ENCODE measurements around the gene ATP2C1. TPM values are rescaled to one million over a fixed set of nuclear protein-coding genes. Genes with fewer than 3 reads are reported as not detected.

The ATP2C1 gene
- total RNA-seq, 2 experiments from 2014 or later, result 40.9 to 44.0 TPM

GRCh38 chr3:130963444-130963843 lies 69.6 kb downstream of the ATP2C1 start:
- Mint-ChIP-seq H3K4me1 (ENCODE audit: low read depth) (no peaks in the 10 kb centered on the region), H3K9me3 (no peaks in the 10 kb centered on the region), H3K36me3 (ENCODE audit: low read depth) (peaks cover 87% of the 10 kb centered on the region), H3K4me3 (no peak overlapping the region), H3K27ac (no peak overlapping the region), H3K27me3 (no peaks in the 10 kb centered on the region)
- Histone ChIP-seq H3K9me3 (ENCODE audit: control insufficient read depth in 1 of 2, insufficient read depth in 1 of 2, low read length in 2 of 2) (no peaks in the 10 kb centered on the region), H3K27me3 (ENCODE audit: control insufficient read depth in 1 of 2, insufficient read depth in 2 of 2, low read length in 2 of 2) (no peaks in the 10 kb centered on the region), H3K4me3 (ENCODE audit: low read length) (no peak overlapping the region), H3K27ac (ENCODE audit: low read depth in 1 of 2, low read length in 2 of 2) (no peak overlapping the region), H3K36me3 (ENCODE audit: insufficient read depth, low read length) (peaks cover 59% of the 10 kb centered on the region), H3K4me1 (ENCODE audit: insufficient read depth, low read length) (no peaks in the 10 kb centered on the region)
- DNase-seq (no peak), ATAC-seq (ENCODE audit: poor library complexity) (no peak)
- TF ChIP-seq CTCF (IDR thresholded peaks at IDR 0.05), result no peak
- POLR2A ChIA-PET, result interaction anchor here (0.7 kb wide), 1 partner anchor 220 kb away, joined by 3 read pairs; no protein-coding TSS in a partner anchor
- CTCF ChIA-PET, result no interaction called here
- intact Hi-C loops (cut with DNase I, micrococcal nuclease), result no loop called here

GRCh38 chr3:130963878-130964277 lies 70.0 kb downstream of the ATP2C1 start:
- no peak for DNase-seq
- no peaks in the 10 kb centered on the region for H3K4me1 Mint-ChIP-seq (ENCODE audit: low read depth)
- no peaks in the 10 kb centered on the region for H3K9me3 ChIP-seq (ENCODE audit: control insufficient read depth in 1 of 2, insufficient read depth in 1 of 2, low read length in 2 of 2)
- H3K27ac Mint-ChIP-seq, result no peak overlapping the region
- TF ChIP-seq CTCF (IDR thresholded peaks at IDR 0.05), result no peak
- CTCF ChIA-PET, result no interaction called here
- no peaks in the 10 kb centered on the region for H3K9me3 Mint-ChIP-seq
- H3K27ac ChIP-seq (ENCODE audit: low read depth in 1 of 2, low read length in 2 of 2), result no peak overlapping the region
- no peak overlapping the region for H3K4me3 ChIP-seq (ENCODE audit: low read length)
- POLR2A ChIA-PET, result interaction anchor here (0.7 kb wide), 1 partner anchor 221 kb away, joined by 3 read pairs; no protein-coding TSS in a partner anchor
- intact Hi-C loops (cut with DNase I, micrococcal nuclease), result no loop called here
- H3K27me3 Mint-ChIP-seq, result no peaks in the 10 kb centered on the region
- no peaks in the 10 kb centered on the region for H3K4me1 ChIP-seq (ENCODE audit: insufficient read depth, low read length)
- no peaks in the 10 kb centered on the region for H3K27me3 ChIP-seq (ENCODE audit: control insufficient read depth in 1 of 2, insufficient read depth in 2 of 2, low read length in 2 of 2)
- H3K36me3 ChIP-seq (ENCODE audit: insufficient read depth, low read length), result peaks cover 62% of the 10 kb centered on the region
- H3K36me3 Mint-ChIP-seq (ENCODE audit: low read depth), result peaks cover 91% of the 10 kb centered on the region
- ATAC-seq (ENCODE audit: poor library complexity), result no peak
- no peak overlapping the region for H3K4me3 Mint-ChIP-seq

DNA sequence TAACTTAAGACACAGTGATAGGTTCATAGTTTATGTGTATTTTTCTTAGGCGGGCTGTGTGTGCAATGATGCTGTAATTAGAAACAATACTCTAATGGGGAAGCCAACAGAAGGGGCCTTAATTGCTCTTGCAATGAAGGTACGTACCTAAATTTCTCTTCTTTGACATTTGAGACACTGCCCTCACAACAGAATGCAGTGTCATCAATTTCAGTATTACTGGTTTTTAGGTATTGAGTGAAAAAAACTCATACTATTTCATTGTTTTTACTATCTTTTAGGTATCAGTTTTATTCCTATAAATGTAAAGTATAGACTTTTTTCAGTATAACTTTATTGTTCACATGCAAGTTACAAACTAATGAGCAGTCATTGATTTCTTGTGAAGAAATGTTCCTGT lies 73.4 kb downstream of the ATP2C1 start:
- no peaks in the 10 kb centered on the region for H3K27me3 Mint-ChIP-seq
- H3K4me1 ChIP-seq (ENCODE audit: insufficient read depth, low read length), result no peaks in the 10 kb centered on the region
- peaks cover 60% of the 10 kb centered on the region for H3K36me3 ChIP-seq (ENCODE audit: insufficient read depth, low read length)
- ChIA-PET CTCF (no interaction called here), POLR2A (no interaction called here)
- H3K36me3 Mint-ChIP-seq (ENCODE audit: low read depth), result peaks cover 90% of the 10 kb centered on the region
- ATAC-seq (ENCODE audit: poor library complexity), result no peak
- no peak overlapping the region for H3K4me3 Mint-ChIP-seq
- TF ChIP-seq CTCF (IDR thresholded peaks at IDR 0.05), result no peak
- no peak overlapping the region for H3K27ac ChIP-seq (ENCODE audit: low read depth in 1 of 2, low read length in 2 of 2)
- H3K9me3 ChIP-seq (ENCODE audit: control insufficient read depth in 1 of 2, insufficient read depth in 1 of 2, low read length in 2 of 2), result no peaks in the 10 kb centered on the region
- intact Hi-C loops (cut with DNase I, micrococcal nuclease), result no loop called here
- no peaks in the 10 kb centered on the region for H3K27me3 ChIP-seq (ENCODE audit: control insufficient read depth in 1 of 2, insufficient read depth in 2 of 2, low read length in 2 of 2)
- H3K9me3 Mint-ChIP-seq, result no peaks in the 10 kb centered on the region
- H3K27ac Mint-ChIP-seq, result no peak overlapping the region
- no peaks in the 10 kb centered on the region for H3K4me1 Mint-ChIP-seq (ENCODE audit: low read depth)
- DNase-seq, result no peak
- no peak overlapping the region for H3K4me3 ChIP-seq (ENCODE audit: low read length)

Measured in CD4-positive, alpha-beta T cell (primary cell).